Activated T-cell treated with anti-CD3 and anti-CD28 coated beads, Interleukin-2, amount 50 U/mL, for 1 hour (primary cell): ENCODE measurements around the gene SERPINI2.

Source experiments
- DNase-seq: peaks from one replicate; pipeline ENCODE4 v3.0.0-alpha.2; 2020

The SERPINI2 gene

GRCh38 chr3:167473863-167474262 is at the start of gene SERPINI2:
Gene SERPINI2 (minus strand): TSS chr3:167474042. CDS start chr3:167471834, 2,208 bp downstream.
- DNase-seq, result no peak

- no peak for DNase-seq
Observed at GRCh38 chr3:167521006-167521355, 47.1 kb upstream of the SERPINI2 start.

- no peak for DNase-seq
Observed at GRCh38 chr3:167520266-167521005, 46.6 kb upstream of the SERPINI2 start.

GRCh38 chr3:167507954-167508353 is 34.1 kb upstream of the SERPINI2 start:
- no peak for DNase-seq

GRCh38 chr3:167502401-167502800 is 28.6 kb upstream of the SERPINI2 start:
- DNase-seq, result no peak

- DNase-seq, result no peak
Observed at GRCh38 chr3:167501941-167502340, 28.1 kb upstream of the SERPINI2 start.

- no peak for DNase-seq
Observed at GRCh38 chr3:167497903-167498302, 24.1 kb upstream of the SERPINI2 start.

GRCh38 chr3:167493244-167493643 is 19.4 kb upstream of the SERPINI2 start:
- no peak for DNase-seq

- DNase-seq, result no peak
Observed at GRCh38 chr3:167491621-167492020, 17.8 kb upstream of the SERPINI2 start.

- no peak for DNase-seq
Observed at GRCh38 chr3:167489571-167489970, 15.7 kb upstream of the SERPINI2 start.

- DNase-seq, result no peak
Observed at GRCh38 chr3:167487556-167487955, 13.7 kb upstream of the SERPINI2 start.

GRCh38 chr3:167484551-167484950 is 10.7 kb upstream of the SERPINI2 start:
- DNase-seq, result no peak

GRCh38 chr3:167483708-167484475 is 10.1 kb upstream of the SERPINI2 start:
- DNase-seq, result no peak

- DNase-seq, result no peak
Observed at GRCh38 chr3:167481164-167481563, 7.3 kb upstream of the SERPINI2 start.

- DNase-seq, result no peak
Observed at GRCh38 chr3:167480748-167481147, 6.9 kb upstream of the SERPINI2 start.

- DNase-seq, result no peak
Observed at GRCh38 chr3:167469381-167469780, 4.5 kb downstream of the SERPINI2 start.

- no peak for DNase-seq
Observed at GRCh38 chr3:167467848-167468611, 5.8 kb downstream of the SERPINI2 start.

GRCh38 chr3:167466966-167467365 is 6.9 kb downstream of the SERPINI2 start:
- no peak for DNase-seq

- DNase-seq, result no peak
Observed at GRCh38 chr3:167456157-167456799, 17.6 kb downstream of the SERPINI2 start.

- no peak for DNase-seq
Observed at GRCh38 chr3:167453815-167454214, 20.0 kb downstream of the SERPINI2 start.

- no peak for DNase-seq
Observed at GRCh38 chr3:167451282-167451681, 22.6 kb downstream of the SERPINI2 start.

GRCh38 chr3:167450675-167451074 is 23.2 kb downstream of the SERPINI2 start:
- no peak for DNase-seq

- DNase-seq, result no peak
Observed at GRCh38 chr3:167450195-167450594, 23.6 kb downstream of the SERPINI2 start.
